ENCODE data around the gene PAPOLB.

Gene PAPOLB

GRCh38 chr7:4815609-4816418 lies 46.0 kb downstream of the PAPOLB start:
- no peak overlapping the region for H3K4me3 ChIP-seq (ENCODE audit: low read depth, low read length)
- TF ChIP-seq CTCF (IDR thresholded peaks at IDR 0.05; ENCODE audit: low read depth, low read length, missing control alignments): no peak
- no peak for DNase-seq (ENCODE audit: low read depth)

GRCh38 chr7:4815121-4815520 lies 46.7 kb downstream of the PAPOLB start:
- DNase-seq (ENCODE audit: low read depth): no peak
- no peak for TF ChIP-seq CTCF (IDR thresholded peaks at IDR 0.05; ENCODE audit: low read depth, low read length, missing control alignments)
- H3K4me3 ChIP-seq (ENCODE audit: low read depth, low read length): no peak overlapping the region

GRCh38 chr7:4814433-4814832 lies 47.4 kb downstream of the PAPOLB start:
- no peak for DNase-seq (ENCODE audit: low read depth)
- no peak overlapping the region for H3K4me3 ChIP-seq (ENCODE audit: low read depth, low read length)
- TF ChIP-seq CTCF (IDR thresholded peaks at IDR 0.05; ENCODE audit: low read depth, low read length, missing control alignments): no peak

- TF ChIP-seq CTCF (IDR thresholded peaks at IDR 0.05; ENCODE audit: low read depth, low read length, missing control alignments): no peak
These were observed 52.2 kb downstream of the PAPOLB start for GRCh38 chr7:4809666-4810065.

GRCh38 chr7:4809091-4809591 lies 52.7 kb downstream of the PAPOLB start:
- no peak for DNase-seq (ENCODE audit: low read depth)
- TF ChIP-seq CTCF (IDR thresholded peaks at IDR 0.05; ENCODE audit: low read depth, low read length, missing control alignments): no peak
- H3K4me3 ChIP-seq (ENCODE audit: low read depth, low read length): no peak overlapping the region

More at GRCh38 chr7:4809666-4810065, 52.2 kb downstream of the PAPOLB start:
- no peak overlapping the region for H3K4me3 ChIP-seq (ENCODE audit: low read depth, low read length)
- no peak for DNase-seq (ENCODE audit: low read depth)

- TF ChIP-seq CTCF (IDR thresholded peaks at IDR 0.05; ENCODE audit: low read depth, low read length, missing control alignments): no peak
- no peak for DNase-seq (ENCODE audit: low read depth)
- H3K4me3 ChIP-seq (ENCODE audit: low read depth, low read length): no peak overlapping the region
These were observed 53.3 kb downstream of the PAPOLB start for GRCh38 chr7:4808565-4808964.

GRCh38 chr7:4808026-4808425 lies 53.8 kb downstream of the PAPOLB start:
- no peak overlapping the region for H3K4me3 ChIP-seq (ENCODE audit: low read depth, low read length)
- no peak for TF ChIP-seq CTCF (IDR thresholded peaks at IDR 0.05; ENCODE audit: low read depth, low read length, missing control alignments)
- DNase-seq (ENCODE audit: low read depth): no peak

All from GM12864 (cell line).